ENCODE data around the gene SCUBE2. TPM values are rescaled to one million over a fixed set of nuclear protein-coding genes. Genes with fewer than 3 reads are reported as not detected.
"Not testable (repeated sequence)": the region's sequence is repeated elsewhere in the genome, so short reads cannot be mapped to it uniquely, and the experiment has no call there.

SCUBE2 gene
- total RNA-seq, 2 experiments from 2014 or later, result not detected

GRCh38 chr11:9003573-9004182 is 87.7 kb downstream of the SCUBE2 start, which contains the start of gene NRIP3:
Gene NRIP3, minus strand, starts transcription at chr11:9004001. Its CDS starts 66 bp downstream, at chr11:9003935.
- ATAC-seq (peak; percentile 41), DNase-seq (peak; percentile 82)
- POLR2A ChIA-PET, result interaction anchor here (0.6 to 1.1 kb wide), 3 partner anchors 40 to 136 kb away, joined by 3 to 4 read pairs (median 3); partner anchors contain the start of gene TMEM9B
- no peaks in the 10 kb centered on the region for H3K9me3 Mint-ChIP-seq (ENCODE audit: low read depth)
- peak within 1 kb of the TSS; percentile 38 for H3K27ac Mint-ChIP-seq
- H3K27me3 Mint-ChIP-seq, result peaks cover 34% of the 10 kb centered on the region
- H3K36me3 Mint-ChIP-seq (ENCODE audit: low read depth), result no peaks in the 10 kb centered on the region
- CTCF ChIA-PET, result interaction anchor here (0.6 to 2.4 kb wide), 4 partner anchors 12 to 579 kb away, joined by 3 to 14 read pairs (median 4); no protein-coding TSS in a partner anchor
- H3K4me3 Mint-ChIP-seq, result peak within 1 kb of the TSS; percentile 65
- intact Hi-C loops (cut with DNase I, micrococcal nuclease), result loop anchor here (1.0 to 5.0 kb wide), 11 partner anchors 39 to 1304 kb away; partner anchors contain the start of genes ADM (in 1 of the 2), IPO7 (in 1 of the 2), TMEM9B (in 1 of the 2) and ZNF143 (in 1 of the 2)
- peaks cover 27% of the 10 kb centered on the region for H3K4me1 Mint-ChIP-seq

GRCh38 chr11:9002920-9003572 is 88.4 kb downstream of the SCUBE2 start:
- peaks cover 36% of the 10 kb centered on the region for H3K27me3 Mint-ChIP-seq
- ATAC-seq (no peak), DNase-seq (peak; percentile 49)
- ChIA-PET CTCF (interaction anchor here (0.6 to 2.4 kb wide), 3 partner anchors 13 to 65 kb away, joined by 3 to 14 read pairs (median 4); no protein-coding TSS in a partner anchor), POLR2A (interaction anchor here (0.6 to 1.1 kb wide), 3 partner anchors 39 to 135 kb away, joined by 3 to 4 read pairs (median 3); partner anchors contain the start of gene TMEM9B)
- H3K4me3 Mint-ChIP-seq, result peak overlapping the region; percentile 65
- peaks cover 27% of the 10 kb centered on the region for H3K4me1 Mint-ChIP-seq
- no peaks in the 10 kb centered on the region for H3K36me3 Mint-ChIP-seq (ENCODE audit: low read depth)
- intact Hi-C loops (cut with DNase I, micrococcal nuclease), result loop anchor here (1.0 to 5.0 kb wide), 11 partner anchors 38 to 1304 kb away; partner anchors contain the start of genes ADM (in 1 of the 2), IPO7 (in 1 of the 2), TMEM9B (in 1 of the 2) and ZNF143 (in 1 of the 2)
- peak overlapping the region; percentile 38 for H3K27ac Mint-ChIP-seq
- H3K9me3 Mint-ChIP-seq (ENCODE audit: low read depth), result no peaks in the 10 kb centered on the region

GRCh38 chr11:9001736-9002135 is 89.7 kb downstream of the SCUBE2 start:
- H3K27me3 Mint-ChIP-seq, result peaks cover 39% of the 10 kb centered on the region
- no peaks in the 10 kb centered on the region for H3K36me3 Mint-ChIP-seq (ENCODE audit: low read depth)
- POLR2A ChIA-PET, result no interaction called here
- H3K27ac Mint-ChIP-seq, result no peak overlapping the region
- H3K9me3 Mint-ChIP-seq (ENCODE audit: low read depth), result no peaks in the 10 kb centered on the region
- DNase-seq (peak; percentile 79), ATAC-seq (peak; percentile 97)
- CTCF ChIA-PET, result interaction anchor here (1.2 to 2.4 kb wide), 2 partner anchors 13 to 14 kb away, joined by 3 to 14 read pairs; no protein-coding TSS in a partner anchor
- no peak overlapping the region for H3K4me3 Mint-ChIP-seq
- intact Hi-C loops (cut with DNase I, micrococcal nuclease), result loop anchor here (1.0 to 5.0 kb wide), 14 partner anchors 37 to 1306 kb away; partner anchors contain the start of genes TMEM9B (in 2 of the 2), ADM (in 1 of the 2), IPO7 (in 1 of the 2) and ZNF143 (in 1 of the 2)
- H3K4me1 Mint-ChIP-seq, result peaks cover 27% of the 10 kb centered on the region

GRCh38 chr11:8998017-8998416 is 93.4 kb downstream of the SCUBE2 start:
- ChIA-PET POLR2A (no interaction called here), CTCF (interaction anchor here (0.6 to 1.4 kb wide), 4 partner anchors 8 to 1392 kb away, joined by 3 to 12 read pairs (median 4); no protein-coding TSS in a partner anchor)
- Mint-ChIP-seq H3K9me3 (ENCODE audit: low read depth) (no peaks in the 10 kb centered on the region), H3K27ac (no peak overlapping the region), H3K4me3 (no peak overlapping the region), H3K4me1 (peaks cover 18% of the 10 kb centered on the region), H3K36me3 (ENCODE audit: low read depth) (no peaks in the 10 kb centered on the region), H3K27me3 (peaks cover 24% of the 10 kb centered on the region)
- intact Hi-C loops (cut with DNase I, micrococcal nuclease), result no loop called here
- ATAC-seq (no peak), DNase-seq (no peak)

GRCh38 chr11:8997451-8997850 is 93.9 kb downstream of the SCUBE2 start:
- no peak for ATAC-seq
- intact Hi-C loops (cut with DNase I, micrococcal nuclease), result no loop called here
- no peak for DNase-seq
- ChIA-PET POLR2A (no interaction called here), CTCF (interaction anchor here (0.6 to 1.4 kb wide), 3 partner anchors 9 to 1393 kb away, joined by 3 to 12 read pairs (median 4); no protein-coding TSS in a partner anchor)
- Mint-ChIP-seq H3K4me3 (no peak overlapping the region), H3K27me3 (peaks cover 24% of the 10 kb centered on the region), H3K9me3 (ENCODE audit: low read depth) (no peaks in the 10 kb centered on the region), H3K36me3 (ENCODE audit: low read depth) (no peaks in the 10 kb centered on the region), H3K27ac (no peak overlapping the region), H3K4me1 (peaks cover 13% of the 10 kb centered on the region)

- ATAC-seq (no peak), DNase-seq (no peak)
- Mint-ChIP-seq H3K27ac (no peak overlapping the region), H3K4me3 (no peak overlapping the region), H3K36me3 (ENCODE audit: low read depth) (no peaks in the 10 kb centered on the region), H3K4me1 (no peaks in the 10 kb centered on the region), H3K9me3 (ENCODE audit: low read depth) (no peaks in the 10 kb centered on the region), H3K27me3 (peaks cover 20% of the 10 kb centered on the region)
- CTCF ChIA-PET, result interaction anchor here (0.8 kb wide), 1 partner anchor 1099 kb away, joined by 3 read pairs; no protein-coding TSS in a partner anchor
- POLR2A ChIA-PET, result no interaction called here
- intact Hi-C loops (cut with DNase I, micrococcal nuclease), result no loop called here
Observed at GRCh38 chr11:8989453-8989852, 101.9 kb downstream of the SCUBE2 start.

GRCh38 chr11:8988329-8989234 is 102.8 kb downstream of the SCUBE2 start:
- ATAC-seq (peak; percentile 42), DNase-seq (no peak)
- ChIA-PET POLR2A (no interaction called here), CTCF (interaction anchor here (0.6 to 1.5 kb wide), 5 partner anchors 29 to 1100 kb away, joined by 3 to 5 read pairs (median 3); no protein-coding TSS in a partner anchor)
- intact Hi-C loops (cut with DNase I, micrococcal nuclease), result no loop called here
- Mint-ChIP-seq H3K4me1 (peaks cover 3% of the 10 kb centered on the region), H3K9me3 (ENCODE audit: low read depth) (no peaks in the 10 kb centered on the region), H3K36me3 (ENCODE audit: low read depth) (no peaks in the 10 kb centered on the region), H3K27ac (no peak overlapping the region), H3K27me3 (peaks cover 22% of the 10 kb centered on the region), H3K4me3 (no peak overlapping the region)

- CTCF ChIA-PET, result interaction anchor here (0.8 to 1.5 kb wide), 4 partner anchors 28 to 222 kb away, joined by 3 to 5 read pairs (median 3); no protein-coding TSS in a partner anchor
Observed at GRCh38 chr11:8987446-8987845, 104.0 kb downstream of the SCUBE2 start.

GRCh38 chr11:8986772-8987171 is 104.6 kb downstream of the SCUBE2 start:
- CTCF ChIA-PET, result interaction anchor here (0.6 to 0.9 kb wide), 4 partner anchors 20 to 1402 kb away, joined by 3 to 4 read pairs (median 3); no protein-coding TSS in a partner anchor
- H3K4me3 Mint-ChIP-seq; H3K27ac Mint-ChIP-seq; POLR2A ChIA-PET; intact Hi-C loops (cut with DNase I, micrococcal nuclease); H3K36me3 Mint-ChIP-seq (ENCODE audit: low read depth); ATAC-seq; H3K4me1 Mint-ChIP-seq; H3K9me3 Mint-ChIP-seq (ENCODE audit: low read depth); DNase-seq: not testable (repeated sequence)
- H3K27me3 Mint-ChIP-seq, result peaks cover 20% of the 10 kb centered on the region

More at GRCh38 chr11:8987446-8987845, 104.0 kb downstream of the SCUBE2 start:
- intact Hi-C loops (cut with DNase I, micrococcal nuclease), result no loop called here
- Mint-ChIP-seq H3K4me1 (peaks cover 5% of the 10 kb centered on the region), H3K27me3 (peaks cover 22% of the 10 kb centered on the region), H3K4me3 (no peak overlapping the region), H3K27ac (no peak overlapping the region), H3K36me3 (ENCODE audit: low read depth) (no peaks in the 10 kb centered on the region), H3K9me3 (ENCODE audit: low read depth) (no peaks in the 10 kb centered on the region)
- ATAC-seq (no peak), DNase-seq (no peak)
- POLR2A ChIA-PET, result no interaction called here

GRCh38 chr11:8985462-8985861 is 105.9 kb downstream of the SCUBE2 start:
- no peak overlapping the region for H3K4me3 Mint-ChIP-seq
- ATAC-seq (no peak), DNase-seq (no peak)
- H3K27me3 Mint-ChIP-seq, result peaks cover 20% of the 10 kb centered on the region
- POLR2A ChIA-PET, result no interaction called here
- H3K9me3 Mint-ChIP-seq (ENCODE audit: low read depth), result no peaks in the 10 kb centered on the region
- intact Hi-C loops (cut with DNase I, micrococcal nuclease), result no loop called here
- CTCF ChIA-PET, result no interaction called here
- no peaks in the 10 kb centered on the region for H3K36me3 Mint-ChIP-seq (ENCODE audit: low read depth)
- peaks cover 5% of the 10 kb centered on the region for H3K4me1 Mint-ChIP-seq
- H3K27ac Mint-ChIP-seq, result no peak overlapping the region
